GM18870 (cell line): ENCODE data around the gene VIPR1.

Source experiments
- ATAC-seq: cut with Tn5 transposase; IDR thresholded peaks from one replicate; pipeline ENCODE4 v1.9.1; 2021; ENCODE audit warnings: moderate library complexity; ENCODE audit not compliant: unreplicated experiment

Gene VIPR1

GRCh38 chr3:42509111-42509510 is 6.7 kb downstream of the VIPR1 start:
- no peak for ATAC-seq

- no peak for ATAC-seq
Measured at GRCh38 chr3:42510325-42510724, 7.9 kb downstream of the VIPR1 start.

GRCh38 chr3:42511201-42511600 is 8.8 kb downstream of the VIPR1 start:
- no peak for ATAC-seq

GRCh38 chr3:42511736-42512135 is 9.3 kb downstream of the VIPR1 start:
- ATAC-seq = no peak

- no peak for ATAC-seq
Measured at GRCh38 chr3:42513121-42513520, 10.7 kb downstream of the VIPR1 start.

GRCh38 chr3:42513521-42513920 is 11.1 kb downstream of the VIPR1 start:
- no peak for ATAC-seq

- ATAC-seq = no peak
Measured at GRCh38 chr3:42514876-42515275, 12.4 kb downstream of the VIPR1 start.

GRCh38 chr3:42515391-42515916 is 13.0 kb downstream of the VIPR1 start:
- no peak for ATAC-seq

- ATAC-seq = no peak
Measured at GRCh38 chr3:42515976-42516375, 13.5 kb downstream of the VIPR1 start.

GRCh38 chr3:42516443-42516842 is 14.0 kb downstream of the VIPR1 start:
- no peak for ATAC-seq

- ATAC-seq = no peak
Measured at GRCh38 chr3:42517117-42517516, 14.7 kb downstream of the VIPR1 start.

GRCh38 chr3:42518800-42519567 is 16.5 kb downstream of the VIPR1 start:
- ATAC-seq = no peak

- ATAC-seq = no peak
Measured at GRCh38 chr3:42519568-42519962, 17.1 kb downstream of the VIPR1 start.

- ATAC-seq = no peak
Measured at GRCh38 chr3:42520336-42520735, 17.9 kb downstream of the VIPR1 start.

GRCh38 chr3:42520906-42521305 is 18.5 kb downstream of the VIPR1 start:
- ATAC-seq = no peak

GRCh38 chr3:42524751-42525150 is 22.3 kb downstream of the VIPR1 start:
- no peak for ATAC-seq

GRCh38 chr3:42525212-42525611 is 22.8 kb downstream of the VIPR1 start:
- ATAC-seq = no peak

GRCh38 chr3:42525736-42526345 is 23.4 kb downstream of the VIPR1 start:
- ATAC-seq = no peak

- no peak for ATAC-seq
Measured at GRCh38 chr3:42526616-42527367, 24.3 kb downstream of the VIPR1 start.

GRCh38 chr3:42527368-42527917 is 25.0 kb downstream of the VIPR1 start:
- ATAC-seq = no peak

GRCh38 chr3:42529468-42529867 is 27.0 kb downstream of the VIPR1 start:
- no peak for ATAC-seq
